Measurements from ENCODE around the gene YPEL3.
"Not testable (repeated sequence)": the region's sequence is repeated elsewhere in the genome, so short reads cannot be mapped to it uniquely, and the experiment has no call there.

YPEL3 gene

GRCh38 chr16:30116291-30117207, 20.5 kb upstream of the YPEL3 start:
- no peak for FAIRE-seq

DNA sequence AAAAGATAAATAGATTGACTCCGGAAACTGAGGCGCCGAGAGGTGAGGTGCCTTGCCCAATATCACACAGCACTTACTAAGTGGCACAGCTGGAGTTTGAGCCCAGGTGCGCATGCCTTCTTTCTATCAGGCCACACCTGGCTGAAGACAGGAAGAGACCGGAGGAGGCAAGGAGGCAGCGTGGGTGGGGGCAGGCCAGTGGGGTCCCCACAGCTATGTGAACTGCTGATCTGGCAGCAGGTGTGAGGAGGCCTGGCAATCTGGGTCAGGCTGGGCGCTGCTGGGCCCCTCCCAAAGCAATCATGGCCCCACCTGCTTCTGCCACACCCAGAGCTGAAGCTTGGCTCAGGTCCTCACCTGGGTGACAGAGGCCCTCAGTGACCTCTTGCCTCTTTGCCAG, 19.2 kb upstream of the YPEL3 start:
- no peak for FAIRE-seq

DNA sequence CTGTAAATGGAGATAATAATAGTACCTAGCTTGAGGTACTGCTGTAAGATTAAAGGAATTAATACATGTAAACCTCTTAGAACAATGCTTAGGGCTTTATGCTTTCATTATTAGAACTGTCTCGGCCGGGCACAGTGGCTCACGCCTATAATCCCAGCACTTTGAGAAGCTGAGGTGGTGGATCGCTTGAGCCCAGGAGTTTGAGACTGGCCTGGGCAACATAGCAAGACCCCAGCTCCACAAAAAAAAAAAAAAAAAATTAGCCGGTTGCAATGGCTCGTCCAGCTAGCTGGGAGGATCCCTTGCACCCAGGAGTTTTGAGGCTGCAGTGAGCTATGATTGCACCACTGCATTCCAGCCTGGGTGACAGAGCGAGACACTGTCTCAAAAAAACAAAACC, 18.8 kb upstream of the YPEL3 start:
- FAIRE-seq = not testable (repeated sequence)

DNA sequence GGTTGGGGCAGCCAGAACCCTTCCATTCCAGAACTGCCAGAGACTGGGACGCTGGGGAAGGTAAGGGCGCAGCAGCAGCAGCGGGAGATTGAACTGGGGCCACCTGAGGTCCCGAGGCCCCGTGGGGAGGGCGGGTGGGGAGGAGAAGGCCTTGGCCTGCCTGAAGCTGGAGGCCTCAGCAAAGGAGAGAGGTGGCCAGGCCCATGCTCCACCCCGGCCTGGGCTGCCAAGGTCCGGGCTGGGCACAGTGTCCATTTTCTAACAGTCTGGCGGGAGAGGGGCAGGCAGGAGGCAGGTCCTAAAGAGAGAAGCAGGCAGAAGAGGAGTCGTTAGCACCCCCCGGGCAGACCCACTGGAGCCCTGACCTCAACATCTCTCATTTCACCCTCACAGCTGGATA, 18.4 kb upstream of the YPEL3 start:
- FAIRE-seq = no peak

GRCh38 chr16:30113711-30114333, 17.8 kb upstream of the YPEL3 start:
- FAIRE-seq = no peak

- FAIRE-seq = no peak
These were observed 17.2 kb upstream of the YPEL3 start, which contains the start of gene GDPD3 for GRCh38 chr16:30113031-30113710. TSS of gene GDPD3 (minus strand) at chr16:30113537. CDS start at chr16:30113478, 59 bp downstream.

- no peak for FAIRE-seq
These were observed 16.4 kb upstream of the YPEL3 start for GRCh38 chr16:30112197-30113030.

- FAIRE-seq = no peak
These were observed 14.6 kb upstream of the YPEL3 start for GRCh38 chr16:30110661-30111060.

- FAIRE-seq = no peak
These were observed 12.2 kb upstream of the YPEL3 start for GRCh38 chr16:30108059-30108850.

GRCh38 chr16:30104492-30104891, 8.5 kb upstream of the YPEL3 start:
- FAIRE-seq = no peak

- no peak for FAIRE-seq
These were observed 8.1 kb upstream of the YPEL3 start for GRCh38 chr16:30104090-30104489.

DNA sequence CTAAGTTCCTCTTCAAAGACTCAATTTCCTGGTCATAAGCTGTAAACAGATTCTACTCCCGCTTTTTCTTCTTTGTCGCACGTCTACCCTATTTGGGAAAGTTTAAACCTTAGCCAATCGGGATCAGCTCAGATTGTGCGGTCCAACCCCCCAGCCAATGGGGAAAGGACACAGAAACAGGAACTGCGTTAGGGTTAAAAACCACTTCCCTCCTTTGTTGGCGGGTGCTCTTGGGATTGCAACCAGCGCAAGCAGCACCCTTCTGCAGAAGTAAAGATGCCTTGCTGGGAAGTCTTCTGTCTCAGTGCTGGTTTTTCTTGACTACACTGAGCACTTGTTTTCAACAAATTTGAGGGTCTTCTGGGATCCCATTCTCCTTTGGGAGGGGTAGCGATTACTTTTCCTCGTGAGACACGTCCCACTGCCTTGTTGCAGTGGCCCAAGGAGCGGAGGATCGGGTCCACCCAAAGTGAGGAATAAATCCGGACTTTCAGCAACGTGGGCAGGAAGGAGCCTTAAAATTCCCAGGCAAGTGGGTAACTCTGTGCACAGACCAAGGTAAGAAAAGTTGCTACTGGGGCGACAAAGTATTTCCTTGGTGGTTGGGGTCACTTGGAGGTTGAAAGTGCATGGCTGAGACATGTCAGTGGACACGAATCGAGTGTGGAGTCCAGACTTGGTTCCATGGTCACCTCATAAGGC, 1.0 kb upstream of the YPEL3 start:
- no peak for FAIRE-seq

DNA sequence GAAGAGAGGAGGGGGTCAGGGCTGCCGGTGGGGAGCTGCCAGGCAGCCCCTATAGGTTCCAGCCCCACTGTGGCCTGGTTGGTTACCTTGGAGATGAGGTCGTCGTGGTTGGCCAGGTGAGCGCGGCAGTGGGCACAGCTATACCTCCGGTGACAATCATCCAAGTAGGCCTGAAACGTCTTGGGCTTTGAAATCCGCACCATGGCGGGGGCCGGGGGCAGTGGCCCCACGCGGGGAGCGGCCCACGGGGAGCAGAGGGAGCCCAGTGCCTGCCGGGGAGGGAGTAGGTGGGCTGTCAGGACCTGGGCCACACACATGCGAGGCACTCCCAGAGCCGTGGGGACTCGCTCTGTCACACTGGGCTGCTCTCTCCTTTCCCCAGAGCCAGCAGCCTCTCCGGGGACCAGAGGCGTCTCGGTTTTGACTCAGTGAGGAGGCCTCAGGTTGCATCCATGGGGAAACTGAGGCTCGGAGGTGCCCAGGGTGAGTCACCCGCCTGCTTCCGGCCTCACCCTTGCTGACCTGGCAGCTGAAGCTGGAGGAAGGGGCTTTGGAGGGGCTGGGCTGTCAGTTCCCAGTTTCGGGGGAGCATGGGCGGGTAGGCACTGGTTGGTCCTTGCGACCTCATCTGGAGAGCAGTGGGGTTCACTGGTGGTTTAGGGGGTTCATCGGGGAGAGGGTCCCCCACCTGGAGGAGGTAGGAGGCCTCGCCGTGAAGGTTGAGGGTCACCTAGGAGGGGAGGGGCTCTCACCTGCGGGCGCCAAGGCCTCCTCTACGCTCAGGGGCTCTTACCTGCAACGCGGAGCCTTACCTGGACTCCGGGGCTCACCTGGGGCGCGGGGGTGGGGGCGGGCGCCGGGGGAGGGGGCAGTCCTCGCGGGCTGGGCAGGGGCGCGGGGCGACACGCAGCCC, 591 bp downstream of the YPEL3 start:
- FAIRE-seq = no peak

GRCh38 chr16:30094541-30095165, 1.4 kb downstream of the YPEL3 start:
- no peak for FAIRE-seq

DNA sequence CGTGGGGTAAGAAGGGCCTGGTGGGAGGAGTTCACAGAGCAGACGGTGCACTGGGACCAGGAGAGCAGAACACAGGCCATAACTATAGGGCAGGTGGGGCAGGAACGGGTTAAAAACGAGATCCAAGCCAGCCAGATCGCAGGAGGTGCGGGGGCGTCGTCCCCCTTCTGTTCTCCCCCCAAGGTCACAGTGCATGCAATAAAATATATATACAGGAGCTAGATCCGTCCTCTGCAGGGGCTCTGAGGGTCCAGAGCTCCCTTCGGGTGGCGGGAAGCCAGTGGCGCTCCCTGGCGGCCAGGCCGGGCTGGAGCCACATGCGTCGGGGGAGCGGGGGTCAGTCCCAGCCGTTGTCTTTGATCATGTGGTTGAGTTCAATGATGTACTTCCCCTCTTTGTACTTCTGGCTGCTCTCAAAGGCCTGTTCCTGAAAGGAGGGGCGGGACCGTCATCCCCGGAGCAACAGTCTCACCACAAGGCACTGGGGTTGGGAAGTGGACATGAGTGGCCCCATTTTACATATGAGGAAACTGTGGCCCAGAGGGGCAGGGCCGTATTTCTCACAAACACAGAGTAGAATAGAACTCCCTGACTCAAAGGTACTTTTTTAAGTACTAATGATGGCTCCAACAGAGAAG, 3.5 kb downstream of the YPEL3 start:
- no peak for FAIRE-seq

DNA sequence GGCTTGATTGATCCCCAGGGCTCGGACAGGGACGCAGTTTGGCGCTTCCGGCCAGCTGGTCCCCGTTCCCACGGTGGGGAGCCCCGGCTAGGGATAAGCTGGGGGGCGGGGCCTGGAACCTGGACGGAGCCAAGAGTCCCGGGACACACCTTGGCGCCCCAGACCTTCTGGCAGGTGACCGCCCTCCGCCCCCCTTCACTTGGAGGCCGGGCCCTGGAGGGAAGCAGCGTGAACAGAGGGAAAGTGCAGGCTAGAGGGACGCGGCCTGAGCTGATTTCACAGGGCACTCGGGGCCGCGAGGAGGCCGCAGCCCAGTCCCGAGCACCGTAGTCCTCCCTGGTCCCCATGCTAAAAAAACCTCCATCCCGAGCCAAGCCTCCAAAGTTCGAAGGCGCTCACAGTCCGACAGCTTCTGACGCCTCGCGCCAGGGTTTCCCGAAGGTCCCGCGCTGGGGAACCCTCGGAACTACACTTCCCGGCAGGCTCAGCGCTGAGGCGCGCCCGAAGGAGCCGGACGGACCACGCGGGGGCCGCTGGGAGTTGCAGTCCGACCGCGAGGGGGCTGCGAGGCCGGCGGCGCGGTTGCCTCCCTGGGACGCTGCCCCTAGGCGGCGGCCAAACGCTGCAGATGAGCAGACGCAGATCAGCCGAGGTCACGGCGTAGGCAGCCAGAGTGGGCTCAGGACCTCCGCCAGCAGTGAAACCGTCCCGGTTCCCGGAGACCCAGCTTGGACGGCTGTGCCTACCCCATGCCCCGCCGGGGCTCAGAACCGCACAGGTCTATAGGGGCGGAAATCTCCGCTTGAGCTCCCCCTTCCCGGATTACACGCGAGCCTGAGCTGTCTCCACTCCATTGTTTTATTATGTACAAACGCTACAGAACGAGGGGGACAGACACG, 4.3 kb downstream of the YPEL3 start, which contains the start of gene TBX6:
Gene TBX6, minus strand, starts transcription at position 451 of the 899 bp plus-strand sequence. CDS start 731 bp downstream, outside the sequence.
- FAIRE-seq = no peak

DNA sequence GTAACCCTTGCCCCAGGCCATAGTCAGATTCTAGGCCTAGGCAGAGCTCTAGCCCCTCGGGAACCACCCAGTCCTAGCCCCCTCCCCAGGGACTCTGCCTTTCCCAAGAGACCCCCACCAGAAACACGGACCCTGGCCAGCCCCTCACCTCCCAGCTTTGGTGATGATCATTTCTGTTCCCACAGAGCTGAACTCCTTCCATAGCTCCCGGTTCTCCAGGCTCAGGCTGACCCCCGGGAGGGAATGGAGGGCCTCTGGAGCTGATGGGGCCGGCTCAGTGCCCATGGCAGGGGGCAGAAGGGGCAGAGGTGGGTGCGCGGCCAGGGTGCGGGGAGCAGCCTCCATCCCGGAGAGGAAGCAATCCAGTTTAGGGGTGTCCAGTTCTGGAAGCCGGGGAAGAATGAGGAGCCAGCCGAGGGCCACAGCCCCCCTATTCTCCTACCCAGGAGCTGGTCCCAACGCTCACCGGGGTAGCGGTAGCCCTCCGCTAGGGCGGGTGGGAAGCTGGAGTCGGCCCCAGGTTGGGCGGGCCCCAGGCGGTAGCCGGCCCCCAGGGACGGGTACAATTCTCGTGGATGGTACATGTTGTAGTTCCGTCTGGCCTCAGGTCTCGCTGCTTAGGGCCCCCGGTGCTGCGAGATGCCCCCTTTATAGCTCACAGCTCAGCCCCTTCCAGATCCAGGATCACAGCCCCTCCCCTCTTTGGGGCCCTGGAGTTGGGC, 5.2 kb downstream of the YPEL3 start:
- no peak for FAIRE-seq

All from islet of Langerhans (tissue), 1 donor.